HG03159 (cell line): ENCODE measurements around the gene CCSER1.

Experiments used
- ATAC-seq: cut with Tn5 transposase; IDR thresholded peaks from one replicate; pipeline ENCODE4 v1.9.1; 2021; ENCODE audit warnings: mild to moderate bottlenecking, moderate library complexity; ENCODE audit not compliant: unreplicated experiment

CCSER1 gene

GRCh38 chr4:90127223-90127705 lies at the start of gene CCSER1:
Gene CCSER1, plus strand, starts transcription at chr4:90127394.
- peak; percentile 76 for ATAC-seq

- ATAC-seq, result peak; percentile 84
These were observed 48.8 kb upstream of the CCSER1 start for GRCh38 chr4:90078440-90078839.

- peak; percentile 33 for ATAC-seq
These were observed 47.1 kb upstream of the CCSER1 start for GRCh38 chr4:90080116-90080515.

- ATAC-seq, result no peak
These were observed 45.6 kb upstream of the CCSER1 start for GRCh38 chr4:90081432-90082144.

GRCh38 chr4:90082449-90082848 lies 44.7 kb upstream of the CCSER1 start:
- ATAC-seq, result no peak

GRCh38 chr4:90084277-90084966 lies 42.8 kb upstream of the CCSER1 start:
- ATAC-seq, result no peak

GRCh38 chr4:90084967-90085295 lies 42.3 kb upstream of the CCSER1 start:
- no peak for ATAC-seq

GRCh38 chr4:90093526-90093925 lies 33.7 kb upstream of the CCSER1 start:
- ATAC-seq, result no peak

GRCh38 chr4:90095000-90095399 lies 32.2 kb upstream of the CCSER1 start:
- ATAC-seq, result no peak

- ATAC-seq, result peak; percentile 81
These were observed 27.4 kb upstream of the CCSER1 start for GRCh38 chr4:90099812-90100211.

GRCh38 chr4:90103991-90104390 lies 23.2 kb upstream of the CCSER1 start:
- no peak for ATAC-seq

- ATAC-seq, result no peak
These were observed 21.9 kb upstream of the CCSER1 start for GRCh38 chr4:90105274-90105673.

- ATAC-seq, result no peak
These were observed 14.5 kb upstream of the CCSER1 start for GRCh38 chr4:90112715-90113114.

GRCh38 chr4:90113881-90114457 lies 13.2 kb upstream of the CCSER1 start:
- ATAC-seq, result no peak

- ATAC-seq, result peak; percentile 90
These were observed 8.5 kb upstream of the CCSER1 start for GRCh38 chr4:90118527-90119195.

- ATAC-seq, result no peak
These were observed 7.2 kb upstream of the CCSER1 start for GRCh38 chr4:90120037-90120436.

GRCh38 chr4:90120815-90121214 lies 6.4 kb upstream of the CCSER1 start:
- no peak for ATAC-seq

- ATAC-seq, result no peak
These were observed 5.4 kb upstream of the CCSER1 start for GRCh38 chr4:90121676-90122354.

GRCh38 chr4:90122355-90122748 lies 4.8 kb upstream of the CCSER1 start:
- ATAC-seq, result no peak

GRCh38 chr4:90124276-90124675 lies 2.9 kb upstream of the CCSER1 start:
- no peak for ATAC-seq

GRCh38 chr4:90126805-90127204 lies 389 bp upstream of the CCSER1 start:
- ATAC-seq, result no peak
